ENCODE measurements around the gene RNF125. TPM values are rescaled to one million over a fixed set of nuclear protein-coding genes. Genes with fewer than 3 reads are reported as not detected.

The RNF125 gene
- 1.2 and 1.5 TPM in 2 replicates for total RNA-seq

DNA sequence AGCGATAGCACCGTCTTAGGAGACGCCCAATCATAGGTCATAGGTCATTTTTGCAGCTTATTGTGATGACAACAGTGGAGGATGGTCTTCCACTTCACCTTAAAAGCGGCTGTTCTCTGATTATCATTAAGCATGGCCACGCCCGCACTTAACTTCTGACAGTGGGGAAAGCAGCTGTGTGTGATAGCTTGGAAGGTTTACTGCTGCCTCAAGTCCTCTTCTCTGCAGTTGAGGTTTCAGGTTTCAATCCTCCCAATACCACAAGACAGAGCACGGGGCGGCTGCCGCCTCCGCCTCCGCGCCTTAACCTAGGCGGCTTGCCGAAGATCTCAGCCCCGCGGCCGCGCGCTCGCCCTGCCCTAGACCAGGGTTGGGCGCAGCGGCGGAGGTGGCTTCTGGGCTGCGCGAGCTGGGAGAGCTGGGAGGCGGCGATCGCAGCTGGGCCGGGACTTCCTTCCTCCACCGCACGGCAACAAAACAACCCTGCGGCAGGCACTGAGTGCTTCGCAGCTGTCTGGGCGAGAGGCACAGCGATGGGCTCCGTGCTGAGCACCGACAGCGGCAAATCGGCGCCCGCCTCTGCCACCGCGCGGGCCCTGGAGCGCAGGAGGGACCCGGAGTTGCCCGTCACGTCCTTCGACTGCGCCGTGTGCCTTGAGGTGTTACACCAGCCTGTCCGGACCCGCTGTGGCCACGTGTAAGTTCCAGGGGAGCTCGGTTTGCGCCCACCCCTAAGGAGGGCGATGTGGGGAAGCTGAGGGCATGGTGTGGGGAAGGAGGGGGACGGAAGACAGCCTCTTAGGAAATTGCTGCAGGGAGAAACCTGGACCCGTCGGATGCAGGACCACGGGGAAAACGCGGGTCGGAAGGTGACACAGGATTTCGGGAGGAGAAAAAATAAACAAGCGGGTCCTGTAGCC lies at the start of gene RNF125:
TSS of gene RNF125 (plus strand) at position 495 of the 920 bp plus-strand sequence. CDS start at position 534, 39 bp downstream.

DNA sequence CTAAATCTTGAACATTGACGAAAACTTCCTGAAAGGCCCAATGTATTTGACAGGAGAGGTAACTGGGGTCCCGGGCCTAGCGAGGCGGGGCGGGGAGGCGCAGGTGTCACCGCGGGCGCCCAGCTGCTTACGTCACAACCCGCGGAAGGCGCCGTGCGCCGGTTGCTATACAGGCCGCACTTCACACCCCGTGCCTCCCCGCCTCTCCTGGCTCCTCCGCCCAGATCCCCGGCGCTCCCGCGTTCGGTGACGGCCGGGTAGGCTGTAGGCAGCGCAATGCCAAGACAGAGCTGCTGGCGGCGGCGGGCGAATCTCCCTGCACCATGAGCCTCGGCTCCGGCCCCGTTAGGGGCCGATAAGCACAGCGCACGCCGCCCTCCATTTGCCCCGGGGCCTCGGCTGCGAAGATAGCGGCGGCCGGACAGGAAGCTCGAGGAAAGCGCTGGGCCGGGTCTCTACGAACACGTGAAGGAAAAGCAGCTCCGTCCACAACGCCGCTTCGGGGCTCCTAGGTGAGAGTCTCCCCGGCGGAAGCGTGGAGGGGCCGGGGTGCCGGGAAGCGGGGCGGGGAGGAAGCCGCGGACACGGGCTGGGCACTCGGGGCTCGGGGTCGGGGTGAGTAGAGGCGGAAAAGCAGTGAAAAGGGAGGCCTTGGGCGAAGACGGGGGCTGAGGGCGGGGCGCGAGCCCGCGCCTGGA lies 73.2 kb downstream of the RNF125 start, which contains the start of gene RNF138:
TSS of gene RNF138 (plus strand) at position 151 of the 698 bp plus-strand sequence. CDS start 903 bp downstream, outside the sequence.

Other genes with a start within 250 kb of the RNF125 start
- gene TRAPPC8, start 75.7 kb upstream of the RNF125 start, total RNA-seq, result 52.6 and 70.5 TPM in 2 replicates
- 11.9 and 16.3 TPM in 2 replicates for gene RNF138, start 73.0 kb downstream of the RNF125 start, total RNA-seq
- gene MEP1B, start 171.2 kb downstream of the RNF125 start, total RNA-seq, result 0.17 TPM in 1 of 2 replicates, not detected in the other

All from smooth muscle cell of trachea (primary cell).